CD4-positive, CD25-positive, alpha-beta regulatory T cell (primary cell): Measurements from ENCODE around the gene ITPR2. TPM values are rescaled to one million over a fixed set of nuclear protein-coding genes. Genes with fewer than 3 reads are reported as not detected.

Experiments used
- ATAC-seq, 2 donors: fragments of 150-1000 bp; cut with Tn5 transposase; one replicate each; pipeline ENCODE4 v1.10.0; 2021; ENCODE audit warnings: low read depth in 2 of 2, moderate number of reproducible peaks in 2 of 2, moderate library complexity in 1 of 2
- DNase-seq, 3 donors: peaks; one replicate each; pipeline versions ENCODE4 v3.0.0 to v3.0.0-alpha.2; 2012 to 2022; ENCODE audit warnings: mixed read lengths in 1 of 3
- H3K27ac ChIP-seq: one replicate; pipeline ENCODE4 v1.7.0; 2013; ENCODE audit warnings: mild to moderate bottlenecking, low read length; ENCODE audit not compliant: insufficient read depth, poor library complexity, severe bottlenecking
- H3K27me3 ChIP-seq: one replicate; pipeline ENCODE4 v1.7.0; 2013; ENCODE audit warnings: low read length; ENCODE audit not compliant: control insufficient read depth, insufficient read depth
- H3K36me3 ChIP-seq: one replicate; pipeline ENCODE4 v1.7.0; 2013; ENCODE audit warnings: mild to moderate bottlenecking, low read length, moderate library complexity; ENCODE audit not compliant: control insufficient read depth, insufficient read depth
- H3K4me1 ChIP-seq: 2 replicates; pipeline ENCODE4 v1.7.0; 2013; ENCODE audit warnings: mild to moderate bottlenecking, low read length; ENCODE audit not compliant: insufficient read depth, control insufficient read depth, poor library complexity, severe bottlenecking
- H3K4me3 ChIP-seq: one replicate; pipeline ENCODE4 v1.7.0; 2013; ENCODE audit warnings: low read depth, mild to moderate bottlenecking, low read length, moderate library complexity
- H3K9me3 ChIP-seq, 2 experiments: 1 replicate in 1 of 2; 2 replicates in 1 of 2; pipeline ENCODE4 v1.7.0; 2013; ENCODE audit warnings: low read length in 2 of 2, mild to moderate bottlenecking in 1 of 2, moderate library complexity in 1 of 2; ENCODE audit not compliant: control insufficient read depth in 2 of 2
- H3K27ac Mint-ChIP-seq, 3 donors: one replicate each; pipeline ENCODE4 v1.8.0; 2020 to 2022; ENCODE audit warnings: mild to moderate bottlenecking in 3 of 3, mixed read lengths in 3 of 3, moderate library complexity in 2 of 3
- H3K27me3 Mint-ChIP-seq: one replicate; pipeline ENCODE4 v1.8.0; 2022; ENCODE audit warnings: mild to moderate bottlenecking, mixed read lengths
- H3K36me3 Mint-ChIP-seq: one replicate; pipeline ENCODE4 v1.8.0; 2020; ENCODE audit warnings: mixed read lengths
- H3K4me1 Mint-ChIP-seq, 4 donors: one replicate each; pipeline ENCODE4 v1.8.0; 2020 to 2022; ENCODE audit warnings: mixed read lengths in 4 of 4, mild to moderate bottlenecking in 1 of 4
- H3K4me3 Mint-ChIP-seq, 4 donors: one replicate each; pipeline ENCODE4 v1.8.0; 2020 to 2022; ENCODE audit warnings: mild to moderate bottlenecking in 4 of 4, mixed read lengths in 4 of 4, moderate library complexity in 3 of 4
- H3K9me3 Mint-ChIP-seq, 7 donors: one replicate each; pipeline ENCODE4 v1.8.0; 2020 to 2022; ENCODE audit warnings: mixed read lengths in 7 of 7, mild to moderate bottlenecking in 3 of 7, moderate library complexity in 2 of 7
- polyA plus RNA-seq, 4 donors: library from polyadenylated mRNA; unstranded; fragments of 300-500 nt; fragmentation: Illumina TruSeq; gene quantifications; one replicate each; pipeline ENCODE4 v1.2.3, GENCODE V29; 2021
- total RNA-seq: library from RNA; stranded (reverse); gene quantifications from one replicate; pipeline ENCODE4 v1.2.3, GENCODE V29; 2022

ITPR2 gene
- total and polyA plus RNA-seq, 5 donors from 2014 or later = 9.9 to 54.1 (median 11.7) TPM

GRCh38 chr12:26846416-26846815, 13.4 kb upstream of the ITPR2 start:
- Histone ChIP-seq H3K36me3 (no peaks in the 10 kb centered on the region), H3K4me1 (no peaks in the 10 kb centered on the region), H3K9me3 (no peaks in the 10 kb centered on the region), H3K27ac (no peak overlapping the region), H3K4me3 (no peak overlapping the region), H3K27me3 (peaks cover 18% of the 10 kb centered on the region)
- ATAC-seq (no peak), DNase-seq (peak in 1 of 3 donors; percentile 26)
- Mint-ChIP-seq H3K27ac (no peak overlapping the region), H3K27me3 (peaks cover 31% of the 10 kb centered on the region), H3K4me3 (peak overlapping the region in 1 of 4 donors; percentile 54), H3K9me3 (no peaks in the 10 kb centered on the region), H3K4me1 (peaks cover 0 to 3% (median 0%) of the 10 kb centered on the region in 4 donors), H3K36me3 (no peaks in the 10 kb centered on the region)

- Mint-ChIP-seq H3K27me3 (peaks cover 31% of the 10 kb centered on the region), H3K4me1 (peaks cover 0 to 3% (median 0%) of the 10 kb centered on the region in 4 donors), H3K36me3 (no peaks in the 10 kb centered on the region), H3K27ac (no peak overlapping the region), H3K9me3 (no peaks in the 10 kb centered on the region), H3K4me3 (no peak overlapping the region)
- Histone ChIP-seq H3K27ac (no peak overlapping the region), H3K36me3 (no peaks in the 10 kb centered on the region), H3K27me3 (peaks cover 14% of the 10 kb centered on the region), H3K9me3 (no peaks in the 10 kb centered on the region), H3K4me3 (no peak overlapping the region), H3K4me1 (no peaks in the 10 kb centered on the region)
- no peak for ATAC-seq
- DNase-seq = no peak
These were observed 13.0 kb upstream of the ITPR2 start for GRCh38 chr12:26845984-26846383.

- Mint-ChIP-seq H3K9me3 (no peaks in the 10 kb centered on the region), H3K27me3 (peaks cover 29% of the 10 kb centered on the region), H3K36me3 (no peaks in the 10 kb centered on the region), H3K4me1 (peaks cover 0 to 3% (median 0%) of the 10 kb centered on the region in 4 donors), H3K4me3 (no peak overlapping the region), H3K27ac (no peak overlapping the region)
- Histone ChIP-seq H3K27ac (no peak overlapping the region), H3K36me3 (no peaks in the 10 kb centered on the region), H3K4me1 (no peaks in the 10 kb centered on the region), H3K9me3 (no peaks in the 10 kb centered on the region), H3K27me3 (peaks cover 11% of the 10 kb centered on the region), H3K4me3 (no peak overlapping the region)
- ATAC-seq (no peak), DNase-seq (no peak)
These were observed 12.2 kb upstream of the ITPR2 start for GRCh38 chr12:26845057-26845666.

- Histone ChIP-seq H3K27me3 (peaks cover 9% of the 10 kb centered on the region), H3K4me3 (no peak overlapping the region), H3K9me3 (no peaks in the 10 kb centered on the region), H3K4me1 (no peaks in the 10 kb centered on the region), H3K36me3 (no peaks in the 10 kb centered on the region), H3K27ac (no peak overlapping the region)
- Mint-ChIP-seq H3K36me3 (no peaks in the 10 kb centered on the region), H3K27me3 (peaks cover 25% of the 10 kb centered on the region), H3K4me3 (no peak overlapping the region), H3K4me1 (peaks cover 0 to 3% (median 0%) of the 10 kb centered on the region in 4 donors), H3K9me3 (no peaks in the 10 kb centered on the region), H3K27ac (no peak overlapping the region)
- DNase-seq (no peak), ATAC-seq (no peak)
These were observed 10.3 kb upstream of the ITPR2 start for GRCh38 chr12:26843311-26843710.

GRCh38 chr12:26841085-26841484, 8.1 kb upstream of the ITPR2 start:
- Histone ChIP-seq H3K9me3 (no peaks in the 10 kb centered on the region), H3K36me3 (no peaks in the 10 kb centered on the region), H3K27me3 (peaks cover 2% of the 10 kb centered on the region), H3K4me1 (no peaks in the 10 kb centered on the region), H3K27ac (no peak overlapping the region), H3K4me3 (no peak overlapping the region)
- ATAC-seq (no peak), DNase-seq (no peak)
- Mint-ChIP-seq H3K9me3 (no peaks in the 10 kb centered on the region), H3K27me3 (peaks cover 10% of the 10 kb centered on the region), H3K4me3 (no peak overlapping the region), H3K27ac (no peak overlapping the region), H3K36me3 (no peaks in the 10 kb centered on the region), H3K4me1 (no peaks in the 10 kb centered on the region)

- H3K36me3 Mint-ChIP-seq = no peaks in the 10 kb centered on the region
- H3K27ac Mint-ChIP-seq = no peak overlapping the region
- H3K4me1 Mint-ChIP-seq = no peaks in the 10 kb centered on the region
- H3K9me3 Mint-ChIP-seq = no peaks in the 10 kb centered on the region
- H3K36me3 ChIP-seq = no peaks in the 10 kb centered on the region
- H3K4me3 ChIP-seq = no peak overlapping the region
- H3K4me3 Mint-ChIP-seq = peak overlapping the region in 1 of 4 donors; percentile 73
- H3K27me3 Mint-ChIP-seq = no peaks in the 10 kb centered on the region
- DNase-seq (no peak), ATAC-seq (no peak)
- H3K27me3 ChIP-seq = no peaks in the 10 kb centered on the region
- H3K27ac ChIP-seq = no peak overlapping the region
- H3K4me1 ChIP-seq = no peaks in the 10 kb centered on the region
- H3K9me3 ChIP-seq = no peaks in the 10 kb centered on the region
These were observed 6.5 kb upstream of the ITPR2 start for GRCh38 chr12:26839512-26839911.

GRCh38 chr12:26838888-26839416, 6.0 kb upstream of the ITPR2 start:
- Mint-ChIP-seq H3K4me3 (peak overlapping the region in 1 of 4 donors; percentile 73), H3K27ac (no peak overlapping the region), H3K36me3 (no peaks in the 10 kb centered on the region), H3K4me1 (peaks cover 2 to 3% (median 3%) of the 10 kb centered on the region in 4 donors), H3K27me3 (no peaks in the 10 kb centered on the region), H3K9me3 (no peaks in the 10 kb centered on the region)
- H3K4me1 ChIP-seq = peaks cover 2% of the 10 kb centered on the region
- no peaks in the 10 kb centered on the region for H3K9me3 ChIP-seq
- no peaks in the 10 kb centered on the region for H3K36me3 ChIP-seq
- no peaks in the 10 kb centered on the region for H3K27me3 ChIP-seq
- H3K27ac ChIP-seq = no peak overlapping the region
- ATAC-seq = no peak
- no peak overlapping the region for H3K4me3 ChIP-seq
- DNase-seq = no peak

GRCh38 chr12:26836201-26836600, 3.2 kb upstream of the ITPR2 start:
- Mint-ChIP-seq H3K4me1 (peaks cover 10 to 16% (median 13%) of the 10 kb centered on the region in 4 donors), H3K27me3 (no peaks in the 10 kb centered on the region), H3K36me3 (no peaks in the 10 kb centered on the region), H3K27ac (no peak overlapping the region), H3K9me3 (no peaks in the 10 kb centered on the region), H3K4me3 (peak overlapping the region in 1 of 4 donors; percentile 97)
- no peak overlapping the region for H3K27ac ChIP-seq
- peaks cover 11% of the 10 kb centered on the region for H3K4me1 ChIP-seq
- no peak for ATAC-seq
- H3K27me3 ChIP-seq = no peaks in the 10 kb centered on the region
- no peaks in the 10 kb centered on the region for H3K36me3 ChIP-seq
- DNase-seq = no peak
- H3K9me3 ChIP-seq = no peaks in the 10 kb centered on the region
- H3K4me3 ChIP-seq = no peak overlapping the region
